GM15510 (cell line): ENCODE results near the gene ELL.

Experiments
- POLR2A ChIP-seq: IDR thresholded peaks from 3 replicates; pipeline ENCODE4 v1.6.1; 2011; ENCODE audit warnings: borderline replicate concordance; ENCODE audit not compliant: insufficient read length; ENCODE audit errors: extremely low read depth

Gene ELL

DNA sequence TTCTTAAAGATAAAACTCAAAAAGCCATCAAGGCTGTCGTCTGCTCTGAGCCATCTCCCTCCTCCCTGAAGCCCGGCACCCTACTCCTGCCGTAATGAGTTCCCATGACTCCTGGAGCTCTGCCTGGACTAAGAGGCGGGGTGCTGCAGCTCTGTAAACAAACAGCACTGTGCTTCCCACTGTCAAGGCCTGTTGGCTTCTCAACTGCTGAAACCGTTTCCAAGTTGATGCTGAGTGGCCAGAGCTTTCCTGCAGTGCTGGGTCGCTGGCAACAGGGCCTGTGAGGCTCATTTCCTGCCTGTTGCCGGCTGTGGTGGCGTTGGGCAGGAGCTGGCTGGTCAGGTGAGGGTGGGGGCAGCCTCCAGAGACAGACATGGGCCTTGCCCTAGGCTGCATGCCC lies 57.2 kb downstream of the ELL start:
- no peak for TF ChIP-seq POLR2A

- TF ChIP-seq POLR2A, result no peak
Measured at GRCh38 chr19:18461471-18461870, 60.4 kb downstream of the ELL start.

DNA sequence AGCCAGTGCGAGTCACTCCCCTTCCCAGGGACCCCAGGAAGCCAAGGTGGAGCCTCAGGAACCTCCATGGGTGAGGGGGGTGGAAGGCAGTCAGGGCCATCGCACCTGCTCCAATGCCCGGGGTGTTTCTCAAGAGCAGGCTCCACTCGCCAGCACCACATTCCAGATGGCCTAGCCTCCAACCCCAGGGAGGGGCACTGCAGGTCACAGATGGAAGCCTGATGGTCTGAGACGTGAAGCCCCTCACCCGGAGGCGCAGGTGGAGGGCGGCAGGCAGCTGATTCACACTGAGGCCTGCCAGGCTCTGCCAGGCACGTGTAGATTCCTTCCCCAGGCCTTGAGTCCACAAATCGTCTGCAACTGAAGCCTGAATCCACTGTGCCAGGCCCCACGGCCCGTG lies 61.0 kb downstream of the ELL start:
- TF ChIP-seq POLR2A, result no peak

- no peak for TF ChIP-seq POLR2A
Measured at GRCh38 chr19:18457483-18458331, 64.2 kb downstream of the ELL start.

DNA sequence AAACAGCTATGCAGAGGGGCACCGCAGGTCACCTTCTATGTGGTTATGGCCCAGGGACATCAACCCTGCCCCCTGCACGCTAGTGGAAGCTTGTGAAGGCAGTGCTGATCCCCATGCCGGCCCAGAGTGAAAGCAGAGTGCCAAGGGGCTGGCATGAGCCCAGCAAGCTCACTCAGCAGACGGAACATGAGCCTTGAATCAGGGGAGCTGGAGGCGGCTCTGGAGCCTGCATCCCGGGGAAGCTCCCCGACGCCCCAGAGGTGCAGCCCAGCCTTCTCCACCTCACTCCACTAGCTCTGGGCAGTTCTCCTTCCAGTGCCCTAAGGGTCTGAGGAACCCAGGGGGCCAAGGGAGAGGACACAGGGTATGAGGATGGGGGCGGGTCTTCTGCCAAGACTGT lies 64.9 kb downstream of the ELL start:
- TF ChIP-seq POLR2A, result no peak

DNA sequence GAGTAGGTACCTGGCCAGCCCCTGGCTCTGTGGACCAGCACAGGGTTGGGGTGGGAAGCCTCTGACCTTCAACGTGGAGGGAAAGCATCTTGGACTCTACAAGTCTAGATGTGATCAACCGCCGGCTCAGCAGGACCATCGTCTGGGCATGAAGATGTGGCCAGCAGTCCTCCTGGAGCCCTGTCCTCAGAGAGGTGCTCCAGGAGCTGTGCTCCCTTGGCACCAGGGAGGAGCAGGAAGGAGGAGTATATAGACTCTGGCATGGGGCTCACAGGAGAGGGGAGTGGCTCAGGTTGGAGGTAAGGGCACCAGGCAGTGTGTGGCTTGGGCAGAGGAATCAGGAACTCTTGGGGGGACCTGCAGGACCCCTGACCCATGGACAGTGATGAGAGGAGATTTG lies 65.6 kb downstream of the ELL start:
- no peak for TF ChIP-seq POLR2A

DNA sequence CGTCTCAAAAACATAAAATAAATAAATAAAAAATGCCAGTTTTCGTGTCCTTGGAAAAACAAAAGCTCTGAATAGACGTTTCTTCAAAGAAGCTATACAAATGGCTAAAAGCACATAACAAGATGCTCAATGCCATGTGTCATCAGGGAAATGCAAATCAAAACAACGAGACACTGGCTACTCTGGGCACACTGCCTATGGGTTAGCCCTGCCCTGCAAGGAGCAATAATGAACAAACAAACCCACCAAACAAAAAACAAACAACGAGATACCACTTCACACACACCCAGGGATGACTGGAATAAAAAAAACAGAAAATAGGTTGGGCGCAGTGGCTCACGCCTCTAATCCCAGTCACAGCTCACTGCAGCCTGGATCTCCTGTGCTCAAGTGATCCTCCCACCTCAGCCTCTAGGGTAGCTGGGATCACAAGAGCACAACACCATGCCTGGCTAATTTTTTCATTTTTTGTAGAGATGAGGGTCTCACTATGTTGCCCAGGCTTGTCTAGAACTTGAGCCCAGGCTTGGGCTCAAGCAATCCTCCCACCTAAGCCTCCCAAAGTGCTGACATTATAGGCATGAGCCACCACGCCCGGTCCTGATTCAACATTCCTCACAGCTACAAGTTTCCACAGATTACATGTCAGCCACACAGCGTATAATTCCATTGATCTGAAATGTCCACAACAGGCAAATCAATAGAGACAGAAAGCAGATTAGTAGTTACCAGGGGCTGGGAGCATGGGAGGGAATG lies 68.4 kb downstream of the ELL start:
- TF ChIP-seq POLR2A, result no peak

GRCh38 chr19:18452386-18452785 lies 69.5 kb downstream of the ELL start:
- TF ChIP-seq POLR2A, result no peak

GRCh38 chr19:18450931-18451836 lies 70.7 kb downstream of the ELL start:
- TF ChIP-seq POLR2A, result no peak

GRCh38 chr19:18450021-18450930 lies 71.6 kb downstream of the ELL start:
- no peak for TF ChIP-seq POLR2A

DNA sequence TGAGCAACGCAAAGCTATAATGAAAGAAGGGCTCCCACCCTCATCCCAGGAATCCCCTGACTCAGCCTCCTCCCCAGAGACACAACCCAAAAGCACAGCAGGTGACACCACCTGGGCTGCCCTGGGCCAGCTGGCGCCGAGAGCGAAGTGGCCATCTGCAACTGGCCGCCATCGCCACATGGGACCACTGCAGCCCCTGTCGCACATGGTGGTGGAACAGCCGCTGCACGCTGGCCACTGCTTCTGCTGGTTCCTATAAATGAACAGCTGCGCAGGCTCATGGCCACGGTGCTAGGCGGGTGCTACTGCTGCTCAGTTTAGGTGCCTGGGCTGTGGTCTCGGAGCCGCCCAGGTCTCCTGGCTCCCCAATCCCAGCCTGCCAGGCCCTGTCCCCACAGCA lies 72.3 kb downstream of the ELL start:
- TF ChIP-seq POLR2A, result no peak

- no peak for TF ChIP-seq POLR2A
Measured at GRCh38 chr19:18446811-18447359, 75.0 kb downstream of the ELL start.

GRCh38 chr19:18446145-18446810 lies 75.6 kb downstream of the ELL start:
- no peak for TF ChIP-seq POLR2A
